Measurements from ENCODE around the gene ASB9. TPM values are rescaled to one million over a fixed set of nuclear protein-coding genes. Genes with fewer than 3 reads are reported as not detected.
"Not testable (repeated sequence)": the region's sequence is repeated elsewhere in the genome, so short reads cannot be mapped to it uniquely, and the experiment has no call there.

Gene ASB9
- total RNA-seq, 2 donors from 2014 or later: 1.6 to 4.9 TPM

- peak in 1 of 4 donors; percentile 19 for DNase-seq
- Histone ChIP-seq H3K4me3 (no peak overlapping the region), H3K36me3 (replicated peaks in 1 of 2; ENCODE audit: insufficient read depth in 1 of 2, low read depth in 2 of 2) (no peaks in the 10 kb centered on the region), H3K27me3 (no peaks in the 10 kb centered on the region), H3K9me3 (no peaks in the 10 kb centered on the region), H3K4me1 (peaks cover 4% of the 10 kb centered on the region), H3K27ac (peak overlapping the region in 1 of 4 donors; percentile 65)
- no peak for ATAC-seq
- TF ChIP-seq CTCF (IDR thresholded peaks at IDR 0.05): no peak
- TF ChIP-seq POLR2A (IDR thresholded peaks at IDR 0.05): no peak
- intact Hi-C loops (cut with DNase I): no loop called here
- WGBS, 2 donors: 77 to 81% methylated on average over 3 of the region's 3 CpGs
Measured at GRCh38 chrX:15311119-15311518, 41.2 kb upstream of the ASB9 start.

GRCh38 chrX:15310117-15310516 lies 40.2 kb upstream of the ASB9 start:
- Histone ChIP-seq H3K4me1 (peaks cover 4% of the 10 kb centered on the region), H3K27me3 (no peaks in the 10 kb centered on the region), H3K27ac (peak overlapping the region; percentile 15 to 65 (median 58)), H3K9me3 (no peaks in the 10 kb centered on the region), H3K4me3 (no peak overlapping the region), H3K36me3 (replicated peaks in 1 of 2; ENCODE audit: insufficient read depth in 1 of 2, low read depth in 2 of 2) (no peaks in the 10 kb centered on the region)
- ATAC-seq: peak; percentile 82
- 0 to 10% methylated on average over 3 of the region's 3 CpGs for WGBS, 2 donors
- TF ChIP-seq POLR2A (IDR thresholded peaks at IDR 0.05) (no peak), CTCF (IDR thresholded peaks at IDR 0.05) (no peak)
- intact Hi-C loops (cut with DNase I): no loop called here
- peak; percentile 45 to 73 (median 68) for DNase-seq

GRCh38 chrX:15305899-15306298 lies 36.0 kb upstream of the ASB9 start:
- H3K27me3 ChIP-seq; H3K4me3 ChIP-seq; DNase-seq; ATAC-seq; H3K27ac ChIP-seq; intact Hi-C loops (cut with DNase I); H3K36me3 ChIP-seq (replicated peaks in 1 of 2; ENCODE audit: insufficient read depth in 1 of 2, low read depth in 2 of 2); H3K9me3 ChIP-seq: not testable (repeated sequence)
- 82 to 98% methylated on average over 3 of the region's 3 CpGs for WGBS, 2 donors
- peaks cover 16% of the 10 kb centered on the region for H3K4me1 ChIP-seq

- 0 to 32% methylated on average over 3 to 4 of the region's 4 CpGs for WGBS, 2 donors
- no peak overlapping the region for H3K4me3 ChIP-seq
- no peaks in the 10 kb centered on the region for H3K36me3 ChIP-seq (replicated peaks in 1 of 2; ENCODE audit: insufficient read depth in 1 of 2, low read depth in 2 of 2)
- peak overlapping the region; percentile 46 to 83 (median 64) for H3K27ac ChIP-seq
- intact Hi-C loops (cut with DNase I): no loop called here
- TF ChIP-seq CTCF (IDR thresholded peaks at IDR 0.05) (no peak), POLR2A (IDR thresholded peaks at IDR 0.05) (peak; percentile 29 to 47 (median 42))
- ATAC-seq: peak; percentile 85
- no peaks in the 10 kb centered on the region for H3K27me3 ChIP-seq
- peaks cover 33% of the 10 kb centered on the region for H3K4me1 ChIP-seq
- DNase-seq: peak; percentile 70 to 88 (median 82)
- no peaks in the 10 kb centered on the region for H3K9me3 ChIP-seq
Measured at GRCh38 chrX:15301924-15302323, 32.0 kb upstream of the ASB9 start.

GRCh38 chrX:15299941-15300851 lies 30.3 kb upstream of the ASB9 start:
- 14 to 15% methylated on average over 4 of the region's 4 CpGs for WGBS, 2 donors
- H3K36me3 ChIP-seq (replicated peaks in 1 of 2; ENCODE audit: insufficient read depth in 1 of 2, low read depth in 2 of 2): no peaks in the 10 kb centered on the region
- H3K9me3 ChIP-seq: no peaks in the 10 kb centered on the region
- TF ChIP-seq CTCF (IDR thresholded peaks at IDR 0.05) (peak in 6 of 7 experiments; percentile 7 to 49 (median 46)), POLR2A (IDR thresholded peaks at IDR 0.05) (peak in 2 of 3 donors; percentile 41 to 47)
- DNase-seq (peak in 1 of 4 donors; percentile 17), ATAC-seq (peak; percentile 74)
- no peak overlapping the region for H3K4me3 ChIP-seq
- H3K27ac ChIP-seq: peak overlapping the region; percentile 46 to 83 (median 62)
- peaks cover 33% of the 10 kb centered on the region for H3K4me1 ChIP-seq
- intact Hi-C loops (cut with DNase I): no loop called here
- H3K27me3 ChIP-seq: no peaks in the 10 kb centered on the region
